ENCODE results near the gene LRRC73.

GRCh38 chr6:43497689-43498088 is 12.5 kb downstream of the LRRC73 start:
- TF ChIP-seq CTCF (IDR thresholded peaks at IDR 0.05): no peak
- TF ChIP-seq POLR2A (IDR thresholded peaks at IDR 0.05): no peak
- no peak for TF ChIP-seq POLR2AphosphoS5 (IDR thresholded peaks at IDR 0.05)

All from breast epithelium (tissue), 3 donors.